ENCODE measurements around the gene CGAS. TPM values are rescaled to one million over a fixed set of nuclear protein-coding genes. Genes with fewer than 3 reads are reported as not detected.

CGAS gene
- total RNA-seq, 1 experiment from 2014 or later = 38.4 TPM

DNA sequence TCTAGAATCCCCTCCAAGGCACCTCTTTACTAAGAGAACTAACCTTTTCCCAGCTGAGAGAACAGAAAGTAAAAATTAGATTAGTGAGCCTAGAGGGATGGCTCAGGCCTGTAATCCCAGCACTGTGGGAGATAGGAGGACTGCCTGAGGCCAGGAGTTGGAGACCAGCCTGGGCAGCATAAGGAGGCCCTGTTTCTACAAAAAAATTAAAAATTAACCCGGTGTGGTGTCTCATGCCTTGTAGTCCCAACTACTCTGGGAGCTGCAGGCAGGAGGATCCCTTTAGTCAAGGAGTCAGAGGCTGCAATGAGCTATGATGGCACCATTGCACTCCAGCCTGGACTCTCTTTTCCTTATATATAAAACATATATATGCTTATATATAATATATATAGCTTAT, 76.9 kb downstream of the CGAS start:
- Histone ChIP-seq H3K4me1 (ENCODE audit: control insufficient read depth, insufficient read depth, low read length) (no peaks in the 10 kb centered on the region), H3K4me3 (ENCODE audit: low read depth in 2 of 2, low read length in 2 of 2) (no peak overlapping the region), H3K9me3 (ENCODE audit: control insufficient read depth, insufficient read depth, low read depth, low read length) (no peaks in the 10 kb centered on the region), H3K27ac (ENCODE audit: low read length) (no peak overlapping the region), H3K27me3 (ENCODE audit: control insufficient read depth, insufficient read depth, low read length) (no peaks in the 10 kb centered on the region), H3K36me3 (ENCODE audit: control insufficient read depth, insufficient read depth, low read length) (no peaks in the 10 kb centered on the region)
- intact Hi-C loops (cut with micrococcal nuclease; ENCODE audit: unreplicated experiment) = no loop called here
- BruUV-seq (replicated peaks) = no TSS peak
- in situ Hi-C loops (cut with HindIII; ENCODE audit: low pct_unique_long_range_greater_than_20kb, low sequenced_read_pairs) = no loop called here
- ATAC-seq (no peak), DNase-seq (ENCODE audit: low read depth, low spot score) (no peak)
- CTCF ChIA-PET = interaction anchor here (0.6 kb wide), 1 partner anchor 1837 kb away, joined by 3 read pairs; no protein-coding TSS in a partner anchor
- TF ChIP-seq TCF7L2 (IDR thresholded peaks at IDR 0.05; ENCODE audit: low read depth, low read length) (no peak), CTCF (IDR thresholded peaks at IDR 0.05) (no peak), SIN3A (IDR thresholded peaks at IDR 0.05; ENCODE audit: borderline replicate concordance, insufficient read depth, low read depth, low read length) (no peak), POLR2AphosphoS5 (IDR thresholded peaks at IDR 0.05; ENCODE audit: low read depth, low read length) (no peak)
- TF ChIP-seq, protein P1, sequence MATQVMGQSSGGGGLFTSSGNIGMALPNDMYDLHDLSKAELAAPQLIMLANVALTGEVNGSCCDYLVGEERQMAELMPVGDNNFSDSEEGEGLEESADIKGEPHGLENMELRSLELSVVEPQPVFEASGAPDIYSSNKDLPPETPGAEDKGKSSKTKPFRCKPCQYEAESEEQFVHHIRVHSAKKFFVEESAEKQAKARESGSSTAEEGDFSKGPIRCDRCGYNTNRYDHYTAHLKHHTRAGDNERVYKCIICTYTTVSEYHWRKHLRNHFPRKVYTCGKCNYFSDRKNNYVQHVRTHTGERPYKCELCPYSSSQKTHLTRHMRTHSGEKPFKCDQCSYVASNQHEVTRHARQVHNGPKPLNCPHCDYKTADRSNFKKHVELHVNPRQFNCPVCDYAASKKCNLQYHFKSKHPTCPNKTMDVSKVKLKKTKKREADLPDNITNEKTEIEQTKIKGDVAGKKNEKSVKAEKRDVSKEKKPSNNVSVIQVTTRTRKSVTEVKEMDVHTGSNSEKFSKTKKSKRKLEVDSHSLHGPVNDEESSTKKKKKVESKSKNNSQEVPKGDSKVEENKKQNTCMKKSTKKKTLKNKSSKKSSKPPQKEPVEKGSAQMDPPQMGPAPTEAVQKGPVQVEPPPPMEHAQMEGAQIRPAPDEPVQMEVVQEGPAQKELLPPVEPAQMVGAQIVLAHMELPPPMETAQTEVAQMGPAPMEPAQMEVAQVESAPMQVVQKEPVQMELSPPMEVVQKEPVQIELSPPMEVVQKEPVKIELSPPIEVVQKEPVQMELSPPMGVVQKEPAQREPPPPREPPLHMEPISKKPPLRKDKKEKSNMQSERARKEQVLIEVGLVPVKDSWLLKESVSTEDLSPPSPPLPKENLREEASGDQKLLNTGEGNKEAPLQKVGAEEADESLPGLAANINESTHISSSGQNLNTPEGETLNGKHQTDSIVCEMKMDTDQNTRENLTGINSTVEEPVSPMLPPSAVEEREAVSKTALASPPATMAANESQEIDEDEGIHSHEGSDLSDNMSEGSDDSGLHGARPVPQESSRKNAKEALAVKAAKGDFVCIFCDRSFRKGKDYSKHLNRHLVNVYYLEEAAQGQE (IDR thresholded peaks at IDR 0.05; ENCODE audit: insufficient read depth in 1 of 2, low read depth in 2 of 2, low read length in 1 of 2) = no peak
- POLR2A ChIA-PET = no interaction called here

Other genes starting within 250 kb of the CGAS start
- not detected for gene KHDC1L, start 226.8 kb downstream of the CGAS start, total RNA-seq (2021; ENCODE audit: unreplicated experiment)
- 9.6 TPM for gene KHDC1, start 189.1 kb downstream of the CGAS start, total RNA-seq (2021; ENCODE audit: unreplicated experiment)
- not detected for gene DPPA5, start 98.0 kb downstream of the CGAS start, total RNA-seq (2021; ENCODE audit: unreplicated experiment)
- gene KHDC3L, start 89.6 kb downstream of the CGAS start, total RNA-seq (2021; ENCODE audit: unreplicated experiment) = not detected
- 10.6 TPM for gene OOEP, start 82.4 kb downstream of the CGAS start, total RNA-seq (2021; ENCODE audit: unreplicated experiment)
- 24.9 TPM for gene DDX43, start 57.5 kb downstream of the CGAS start, total RNA-seq (2021; ENCODE audit: unreplicated experiment)
- gene MTO1, start 9.4 kb upstream of the CGAS start, total RNA-seq (2021; ENCODE audit: unreplicated experiment) = 57.9 TPM
- gene EEF1A1, start 68.7 kb upstream of the CGAS start, total RNA-seq (2021; ENCODE audit: unreplicated experiment) = 10,069 TPM
- 20.6 TPM for gene SLC17A5, start 201.7 kb upstream of the CGAS start, total RNA-seq (2021; ENCODE audit: unreplicated experiment)
- 46.1 TPM for gene CD109, start 243.9 kb upstream of the CGAS start, total RNA-seq (2021; ENCODE audit: unreplicated experiment)